Measurements from ENCODE around the gene CMTM6.
"Not testable (repeated sequence)": the region's sequence is repeated elsewhere in the genome, so short reads cannot be mapped to it uniquely, and the experiment has no call there.

The CMTM6 gene

GRCh38 chr3:32498992-32499391 lies 3.7 kb downstream of the CMTM6 start:
- no peak for DNase-seq

GRCh38 chr3:32498252-32498651 lies 4.4 kb downstream of the CMTM6 start:
- no peak for DNase-seq

GRCh38 chr3:32495609-32496008 lies 7.0 kb downstream of the CMTM6 start:
- no peak for DNase-seq

GRCh38 chr3:32495085-32495484 lies 7.6 kb downstream of the CMTM6 start:
- DNase-seq: no peak

- DNase-seq: no peak
These were observed 8.9 kb downstream of the CMTM6 start for GRCh38 chr3:32493437-32494414.

- DNase-seq: no peak
These were observed 9.8 kb downstream of the CMTM6 start for GRCh38 chr3:32492684-32493436.

- DNase-seq: no peak
These were observed 14.1 kb downstream of the CMTM6 start for GRCh38 chr3:32488474-32489008.

GRCh38 chr3:32487781-32488473 lies 14.7 kb downstream of the CMTM6 start:
- no peak for DNase-seq

- DNase-seq: peak; percentile 63
These were observed 18.2 kb downstream of the CMTM6 start for GRCh38 chr3:32484436-32484835.

GRCh38 chr3:32483772-32484171 lies 18.9 kb downstream of the CMTM6 start:
- DNase-seq: no peak

- DNase-seq: no peak
These were observed 20.0 kb downstream of the CMTM6 start for GRCh38 chr3:32482693-32483092.

GRCh38 chr3:32481791-32482631 lies 20.6 kb downstream of the CMTM6 start:
- DNase-seq: no peak

GRCh38 chr3:32480604-32481003 lies 22.0 kb downstream of the CMTM6 start:
- DNase-seq: no peak

GRCh38 chr3:32474201-32474600 lies 28.5 kb downstream of the CMTM6 start:
- DNase-seq: no peak

GRCh38 chr3:32472151-32472550 lies 30.5 kb downstream of the CMTM6 start:
- DNase-seq: not testable (repeated sequence)

- DNase-seq: no peak
These were observed 31.4 kb downstream of the CMTM6 start for GRCh38 chr3:32471246-32471645.

- DNase-seq: no peak
These were observed 32.3 kb downstream of the CMTM6 start for GRCh38 chr3:32470362-32470761.

GRCh38 chr3:32469151-32469874 lies 33.3 kb downstream of the CMTM6 start:
- no peak for DNase-seq

GRCh38 chr3:32467333-32468070 lies 35.1 kb downstream of the CMTM6 start:
- DNase-seq: peak; percentile 79

- DNase-seq: not testable (repeated sequence)
These were observed 35.8 kb downstream of the CMTM6 start for GRCh38 chr3:32466808-32467207.

GRCh38 chr3:32464726-32465125 lies 37.9 kb downstream of the CMTM6 start:
- DNase-seq: not testable (repeated sequence)

Measured in hematopoietic multipotent progenitor cell treated with erythropoietin and hydrocortisone succinate and interleukin-3 and kit ligand, for 4 days (in vitro differentiated cells).